HG03280 (cell line): ENCODE data around the gene DGKI.
"Not testable (repeated sequence)": the region's sequence is repeated elsewhere in the genome, so short reads cannot be mapped to it uniquely, and the experiment has no call there.

Source experiments
- ATAC-seq: cut with Tn5 transposase; IDR thresholded peaks from one replicate; pipeline ENCODE4 v1.9.1; 2021; ENCODE audit warnings: mild to moderate bottlenecking, moderate library complexity; ENCODE audit not compliant: unreplicated experiment

Gene DGKI

DNA sequence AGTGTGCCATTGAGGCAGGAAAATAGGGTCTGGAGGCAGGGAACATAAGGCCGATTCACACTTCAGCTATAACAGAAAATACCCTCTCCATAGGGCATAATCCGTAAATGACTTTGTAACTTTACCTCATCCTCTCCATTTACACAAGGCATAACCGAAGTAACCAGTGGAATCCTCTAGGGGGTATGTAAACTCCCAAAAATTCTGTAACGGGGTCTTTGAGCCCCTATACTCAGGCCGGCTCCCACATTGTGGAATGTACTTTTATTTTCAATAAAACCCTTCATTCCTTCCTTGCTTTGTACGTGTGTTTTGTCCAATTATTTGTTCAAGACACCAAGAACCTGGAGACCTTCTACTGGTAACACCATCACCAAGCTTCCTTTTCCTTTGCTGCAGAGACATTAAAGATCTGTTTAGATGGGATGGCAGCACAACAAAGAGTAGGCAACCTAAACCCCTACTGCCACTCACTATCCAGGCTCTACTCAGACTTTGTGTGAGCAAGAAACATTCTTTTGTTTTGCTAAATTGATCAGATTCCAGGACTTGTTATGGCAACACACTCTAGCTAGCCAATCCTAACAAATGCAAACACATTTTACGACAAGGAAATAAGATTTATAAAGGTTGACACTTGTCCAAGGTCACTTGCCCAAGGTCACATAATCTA is 99.3 kb downstream of the DGKI start:
- ATAC-seq: no peak

DNA sequence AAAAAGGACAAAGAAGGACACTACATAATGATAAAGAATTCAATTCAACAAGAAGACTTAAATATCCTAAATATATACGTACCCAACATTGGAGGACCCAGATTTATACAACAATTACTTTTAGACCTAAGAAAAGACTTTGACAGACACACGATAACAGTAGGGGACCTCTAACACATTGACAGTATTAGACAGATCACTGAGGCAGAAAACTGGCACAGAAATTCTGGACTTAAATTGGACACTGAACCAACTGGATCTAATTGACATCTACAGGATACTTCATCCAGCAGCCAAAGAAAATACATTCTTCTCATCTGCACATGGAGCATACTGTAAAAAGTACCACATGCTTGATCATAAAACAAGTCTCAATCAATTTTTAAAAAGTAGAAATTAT is 103.8 kb downstream of the DGKI start:
- no peak for ATAC-seq

DNA sequence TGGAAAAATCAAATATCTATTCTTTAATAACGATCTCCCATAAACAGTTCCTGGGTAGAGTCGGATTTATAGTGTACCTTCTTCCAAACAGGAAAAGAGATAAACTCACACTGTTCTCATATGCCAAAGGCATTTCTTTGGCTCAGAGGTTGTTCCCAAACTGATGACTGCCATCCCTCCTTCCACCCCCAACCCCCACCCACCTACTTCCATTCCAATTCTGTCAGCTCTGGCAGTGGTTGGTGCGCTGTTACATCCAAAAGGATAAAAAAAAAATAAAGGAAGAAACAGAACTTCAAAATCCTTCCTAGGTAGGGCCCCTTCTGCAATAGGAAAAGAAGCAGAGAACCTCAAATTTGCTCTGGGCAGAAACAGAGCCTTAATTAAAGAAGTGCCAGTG is 104.7 kb downstream of the DGKI start:
- no peak for ATAC-seq

- no peak for ATAC-seq
Measured at GRCh38 chr7:137741443-137741842, 105.3 kb downstream of the DGKI start.

- ATAC-seq: no peak
Measured at GRCh38 chr7:137734221-137734620, 112.6 kb downstream of the DGKI start.

DNA sequence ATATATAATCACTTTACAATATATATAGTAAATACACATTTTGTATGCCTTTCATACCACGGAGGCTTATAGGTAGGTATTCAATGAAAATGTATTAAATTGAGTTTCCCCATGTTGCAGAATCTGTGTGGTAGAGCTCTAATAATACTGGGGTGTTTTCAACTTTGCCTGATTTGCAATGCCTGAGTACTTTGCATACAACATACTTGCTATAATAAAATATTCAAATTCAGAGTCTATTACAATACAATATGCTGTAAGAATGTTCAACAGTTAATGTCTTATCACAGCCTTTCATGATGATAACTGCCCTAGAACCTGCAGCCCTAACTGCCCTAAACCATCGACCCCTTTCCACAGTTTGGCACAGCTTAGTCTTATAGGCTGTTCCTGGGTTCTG is 114.6 kb downstream of the DGKI start:
- ATAC-seq: no peak

- no peak for ATAC-seq
Measured at GRCh38 chr7:137731436-137731835, 115.3 kb downstream of the DGKI start.

- ATAC-seq: no peak
Measured at GRCh38 chr7:137728426-137728825, 118.3 kb downstream of the DGKI start.

GRCh38 chr7:137727413-137727812 is 119.4 kb downstream of the DGKI start:
- ATAC-seq: no peak

- no peak for ATAC-seq
Measured at GRCh38 chr7:137718355-137718754, 128.4 kb downstream of the DGKI start.

DNA sequence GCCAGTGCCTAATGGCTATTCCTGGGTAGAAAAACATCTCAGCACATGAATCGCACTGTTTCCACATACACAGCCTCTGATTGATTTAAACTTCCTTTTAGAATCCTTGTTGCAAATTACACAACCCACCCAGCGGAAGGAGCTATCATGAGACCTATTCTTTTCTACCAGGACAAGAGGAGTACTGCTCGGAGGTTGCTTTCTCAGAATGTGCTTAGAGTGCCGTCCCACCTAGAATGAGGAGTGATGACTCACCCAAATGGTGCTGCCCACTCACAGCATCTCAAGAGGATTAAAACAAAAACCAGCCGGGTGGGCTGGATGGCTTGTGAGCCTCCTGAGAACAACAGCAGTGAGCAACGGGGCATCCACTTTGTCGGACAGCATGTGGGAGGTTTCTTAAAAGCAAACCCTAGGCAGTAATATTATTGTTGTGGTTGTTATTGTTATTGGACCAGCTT is 128.9 kb downstream of the DGKI start:
- no peak for ATAC-seq

GRCh38 chr7:137717045-137717444 is 129.7 kb downstream of the DGKI start:
- no peak for ATAC-seq

DNA sequence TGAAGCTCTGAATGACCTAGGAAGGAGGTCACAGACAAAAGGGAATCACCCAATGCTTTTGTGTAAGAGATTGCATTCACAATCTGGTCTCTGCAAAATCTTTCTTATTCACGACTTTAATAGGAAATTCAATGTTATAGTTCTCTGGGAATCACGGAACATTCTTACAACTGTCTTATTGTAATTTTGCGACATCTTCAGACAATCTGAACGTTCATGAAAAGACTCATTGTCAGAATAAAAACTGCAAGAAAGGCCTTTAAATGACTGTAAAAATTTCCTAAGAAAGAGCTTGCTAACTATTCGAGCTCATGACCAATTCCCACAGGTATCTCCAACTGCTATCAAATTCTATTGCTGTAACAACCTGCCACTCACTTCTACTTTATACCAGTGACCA is 130.7 kb downstream of the DGKI start:
- no peak for ATAC-seq

- ATAC-seq: no peak
Measured at GRCh38 chr7:137715533-137715932, 131.2 kb downstream of the DGKI start.

DNA sequence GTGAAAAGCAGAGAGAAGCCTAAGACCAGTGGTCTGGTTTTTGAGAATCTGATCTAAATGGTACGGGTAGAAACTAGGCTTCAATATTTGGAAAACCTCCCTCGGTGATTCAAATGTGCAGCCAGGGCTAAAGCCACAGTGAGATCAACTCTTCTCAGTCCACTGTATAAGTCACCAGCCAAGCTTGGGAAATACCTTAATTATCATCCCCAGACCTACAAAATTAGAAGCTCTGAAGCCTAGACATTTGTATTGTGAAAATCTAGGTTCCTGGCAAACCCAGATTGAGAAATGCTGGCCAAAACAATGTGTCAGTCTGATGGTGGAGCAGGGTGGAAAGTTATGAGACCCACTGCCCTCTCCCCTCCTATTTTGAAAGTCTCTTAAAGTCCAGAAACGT is 131.7 kb downstream of the DGKI start:
- ATAC-seq: no peak

- not testable (repeated sequence) for ATAC-seq
Measured at GRCh38 chr7:137706330-137706729, 140.4 kb downstream of the DGKI start.

DNA sequence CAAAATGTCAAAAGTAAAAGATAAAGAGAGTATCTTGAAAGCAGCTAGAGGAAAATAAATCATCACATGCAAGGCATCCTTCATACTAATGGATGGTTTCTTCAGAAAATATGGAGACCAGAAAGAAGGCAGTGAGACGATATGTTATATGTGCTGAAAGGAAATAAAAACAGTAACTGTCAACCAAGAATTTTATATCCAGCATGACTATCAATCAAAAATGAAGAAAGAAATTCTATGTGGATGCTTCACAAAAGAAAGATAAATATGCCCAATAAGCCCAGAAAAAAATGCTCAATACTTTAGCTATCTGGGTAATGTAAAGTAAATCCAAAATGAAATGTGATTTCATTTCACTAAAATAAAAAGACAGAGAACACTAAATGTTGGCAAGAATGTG is 142.1 kb downstream of the DGKI start:
- no peak for ATAC-seq

DNA sequence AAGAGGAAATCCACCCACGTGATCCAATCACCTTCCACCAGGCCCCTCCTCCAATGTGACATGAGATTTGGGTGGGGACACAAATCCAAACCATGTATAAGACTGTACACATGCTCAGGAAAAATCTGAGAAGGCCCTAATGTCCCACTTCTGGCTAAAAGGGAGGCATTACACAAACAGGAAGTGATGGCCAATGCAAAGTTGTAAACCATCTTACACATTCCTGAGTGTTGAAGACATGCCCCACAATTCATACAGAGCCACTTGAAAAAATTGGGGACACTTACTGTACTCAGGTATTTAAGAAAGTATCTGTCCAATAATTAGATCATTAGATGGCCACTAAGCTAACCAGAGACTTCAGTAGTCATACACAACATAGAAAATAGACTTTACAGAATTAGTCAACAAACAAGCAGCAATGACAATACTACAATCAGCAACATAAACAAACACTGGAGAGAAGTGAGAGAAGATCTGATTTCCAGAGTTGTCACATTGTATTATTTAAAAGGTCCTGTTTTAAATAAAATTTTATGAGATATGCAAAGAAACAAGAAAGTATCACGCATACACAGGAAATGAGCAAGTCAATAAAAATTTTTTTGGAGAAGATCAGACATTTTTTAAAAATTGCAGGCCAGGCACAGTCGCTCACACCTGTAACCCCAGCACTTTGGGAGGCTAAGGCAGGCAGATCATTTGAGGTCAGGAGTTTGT is 143.3 kb downstream of the DGKI start:
- ATAC-seq: no peak

DNA sequence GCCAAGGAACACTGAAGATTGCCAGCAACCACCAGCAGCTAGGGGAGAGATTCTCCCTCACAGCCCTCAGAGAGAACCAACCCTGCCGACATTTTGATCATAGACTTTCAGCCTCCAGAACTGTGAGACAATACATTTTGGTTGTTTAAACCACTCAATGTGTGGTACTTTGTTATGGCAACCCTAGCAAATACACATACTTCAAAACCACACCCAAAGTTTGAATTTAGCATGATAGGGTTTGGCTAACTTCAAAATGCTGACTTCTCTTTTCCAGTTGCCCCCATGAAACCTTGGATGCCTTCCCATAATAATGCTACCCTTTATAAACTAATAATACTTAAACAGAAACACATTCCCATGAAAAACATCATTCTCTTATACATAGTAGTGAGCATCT is 149.8 kb downstream of the DGKI start:
- ATAC-seq: no peak

- ATAC-seq: no peak
Measured at GRCh38 chr7:137696376-137696775, 150.4 kb downstream of the DGKI start.

GRCh38 chr7:137695942-137696341 is 150.8 kb downstream of the DGKI start:
- ATAC-seq: no peak

DNA sequence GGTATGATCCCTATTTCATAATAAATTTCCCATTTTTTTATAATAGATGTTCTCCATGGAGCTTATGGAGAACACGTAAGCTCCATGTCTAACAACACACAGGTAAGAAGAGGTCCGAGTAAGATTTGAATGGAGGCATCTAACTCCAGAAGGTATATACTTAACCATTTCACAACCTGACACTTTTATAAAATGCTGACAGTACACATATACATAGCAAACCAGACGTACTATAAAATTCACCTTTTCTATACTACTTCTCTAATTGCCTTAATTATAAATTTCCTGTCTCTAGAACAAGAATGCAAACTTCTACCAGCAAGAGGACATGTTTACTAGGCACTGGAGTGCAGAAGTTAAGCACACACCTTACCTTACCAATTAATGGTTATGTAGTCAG is 151.3 kb downstream of the DGKI start:
- ATAC-seq: no peak

DNA sequence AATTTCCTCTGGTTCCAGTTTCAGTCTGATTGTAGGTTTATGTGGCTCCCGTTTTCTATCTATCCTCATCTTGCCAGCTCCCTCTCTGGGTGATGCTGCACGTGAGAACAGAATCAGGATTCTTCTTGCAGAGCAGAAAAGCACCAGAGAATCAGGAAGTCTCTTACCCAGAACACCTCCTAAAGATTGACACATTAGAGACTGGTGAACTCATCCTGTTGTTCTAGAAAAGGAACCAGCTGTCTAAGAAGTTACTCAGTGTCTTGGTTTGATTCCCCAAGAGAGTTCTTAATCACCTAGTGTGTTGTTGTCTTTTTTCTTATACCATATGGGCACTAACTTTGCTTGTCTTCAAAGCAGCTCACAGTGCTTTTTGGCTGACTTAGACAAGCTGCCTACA is 152.4 kb downstream of the DGKI start:
- ATAC-seq: peak; percentile 48
